Neural crest cell (in vitro differentiated cells): Measurements from ENCODE around the gene STEAP3. TPM values are rescaled to one million over a fixed set of nuclear protein-coding genes. Genes with fewer than 3 reads are reported as not detected.

Source experiments
- DNase-seq: peaks from one replicate; pipeline ENCODE4 v3.0.0; 2021; ENCODE audit warnings: low read depth, mixed read lengths, low spot score
- H3K27ac Mint-ChIP-seq: one replicate; pipeline ENCODE4 v1.8.0; 2021; ENCODE audit warnings: mild to moderate bottlenecking, mixed read lengths; ENCODE audit not compliant: unreplicated experiment
- H3K27me3 Mint-ChIP-seq: 2 replicates; pipeline ENCODE4 v1.8.0; 2021; ENCODE audit warnings: low read depth, mild to moderate bottlenecking, mixed read lengths
- H3K36me3 Mint-ChIP-seq: 2 replicates; pipeline ENCODE4 v1.8.0; 2021; ENCODE audit warnings: low read depth, mild to moderate bottlenecking, mixed read lengths
- H3K4me1 Mint-ChIP-seq: 2 replicates; pipeline ENCODE4 v1.8.0; 2021; ENCODE audit warnings: mixed read lengths
- H3K4me3 Mint-ChIP-seq: one replicate; pipeline ENCODE4 v1.8.0; 2021; ENCODE audit warnings: mild to moderate bottlenecking, mixed read lengths
- H3K9me3 Mint-ChIP-seq: 2 replicates; pipeline ENCODE4 v1.8.0; 2021; ENCODE audit warnings: mixed read lengths
- total RNA-seq: library from RNA; stranded (reverse); gene quantifications from 2 replicates; pipeline ENCODE4 v1.2.1, GENCODE V29; 2021
- TF ChIP-seq, protein P1 (sequence below): fragments of 200-600 bp; sonication (generic); conservative IDR thresholded peaks from 2 replicates; pipeline ENCODE4 v1.5.0; 2021; ENCODE audit warnings: antibody characterized with exemption, mild to moderate bottlenecking

Gene STEAP3
- total RNA-seq, 1 donor from 2014 or later, result 0.77 TPM

DNA sequence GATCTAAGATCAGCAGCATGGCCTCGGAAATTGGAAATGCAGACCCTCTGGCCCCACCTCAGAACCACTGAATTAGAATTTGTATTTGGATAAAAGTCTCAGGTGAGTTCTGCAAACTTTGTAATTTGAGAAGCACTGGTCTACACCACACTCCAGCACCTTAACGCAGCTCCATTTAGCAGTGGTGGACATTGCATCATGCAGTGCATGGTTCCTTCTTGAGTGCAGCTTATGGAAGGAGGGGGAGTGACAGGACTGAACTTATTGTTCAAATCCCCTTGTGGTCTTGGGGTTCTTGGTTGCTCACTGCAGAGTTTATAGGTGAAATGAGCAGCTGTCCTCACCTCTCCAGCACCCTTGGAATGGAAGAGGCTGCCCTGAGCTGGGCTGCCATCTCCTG is 17.4 kb upstream of the STEAP3 start:
- no peaks in the 10 kb centered on the region for H3K4me1 Mint-ChIP-seq
- TF ChIP-seq, protein P1, sequence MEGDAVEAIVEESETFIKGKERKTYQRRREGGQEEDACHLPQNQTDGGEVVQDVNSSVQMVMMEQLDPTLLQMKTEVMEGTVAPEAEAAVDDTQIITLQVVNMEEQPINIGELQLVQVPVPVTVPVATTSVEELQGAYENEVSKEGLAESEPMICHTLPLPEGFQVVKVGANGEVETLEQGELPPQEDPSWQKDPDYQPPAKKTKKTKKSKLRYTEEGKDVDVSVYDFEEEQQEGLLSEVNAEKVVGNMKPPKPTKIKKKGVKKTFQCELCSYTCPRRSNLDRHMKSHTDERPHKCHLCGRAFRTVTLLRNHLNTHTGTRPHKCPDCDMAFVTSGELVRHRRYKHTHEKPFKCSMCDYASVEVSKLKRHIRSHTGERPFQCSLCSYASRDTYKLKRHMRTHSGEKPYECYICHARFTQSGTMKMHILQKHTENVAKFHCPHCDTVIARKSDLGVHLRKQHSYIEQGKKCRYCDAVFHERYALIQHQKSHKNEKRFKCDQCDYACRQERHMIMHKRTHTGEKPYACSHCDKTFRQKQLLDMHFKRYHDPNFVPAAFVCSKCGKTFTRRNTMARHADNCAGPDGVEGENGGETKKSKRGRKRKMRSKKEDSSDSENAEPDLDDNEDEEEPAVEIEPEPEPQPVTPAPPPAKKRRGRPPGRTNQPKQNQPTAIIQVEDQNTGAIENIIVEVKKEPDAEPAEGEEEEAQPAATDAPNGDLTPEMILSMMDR, result no peak
- DNase-seq, result no peak
- no peaks in the 10 kb centered on the region for H3K36me3 Mint-ChIP-seq
- H3K27me3 Mint-ChIP-seq, result peaks cover 13% of the 10 kb centered on the region
- no peaks in the 10 kb centered on the region for H3K9me3 Mint-ChIP-seq
- H3K4me3 Mint-ChIP-seq, result no peak overlapping the region
- H3K27ac Mint-ChIP-seq, result no peak overlapping the region

DNA sequence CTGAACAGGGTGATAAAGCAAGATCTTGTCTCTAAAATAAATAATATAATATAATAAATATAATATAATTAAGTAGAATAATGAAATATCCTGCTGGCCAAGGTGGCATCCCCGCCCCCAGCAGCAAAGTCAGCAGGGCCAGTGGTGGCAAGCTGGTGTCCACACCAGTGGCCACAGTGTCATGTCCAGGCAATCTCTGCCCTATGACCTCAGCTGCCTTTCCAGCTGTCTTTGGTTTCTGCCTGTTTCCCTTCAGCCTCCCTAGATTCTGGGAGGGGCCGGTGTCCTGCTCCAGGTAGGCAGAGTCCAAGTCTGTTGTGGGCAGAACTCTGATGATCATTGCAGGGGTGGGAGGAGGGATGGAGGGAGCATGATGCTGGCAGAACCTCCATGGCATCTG is 16.2 kb upstream of the STEAP3 start:
- Mint-ChIP-seq H3K27ac (no peak overlapping the region), H3K27me3 (peaks cover 22% of the 10 kb centered on the region), H3K4me3 (no peak overlapping the region), H3K4me1 (no peaks in the 10 kb centered on the region), H3K36me3 (no peaks in the 10 kb centered on the region), H3K9me3 (no peaks in the 10 kb centered on the region)
- no peak for DNase-seq
- TF ChIP-seq, protein P1, result no peak

DNA sequence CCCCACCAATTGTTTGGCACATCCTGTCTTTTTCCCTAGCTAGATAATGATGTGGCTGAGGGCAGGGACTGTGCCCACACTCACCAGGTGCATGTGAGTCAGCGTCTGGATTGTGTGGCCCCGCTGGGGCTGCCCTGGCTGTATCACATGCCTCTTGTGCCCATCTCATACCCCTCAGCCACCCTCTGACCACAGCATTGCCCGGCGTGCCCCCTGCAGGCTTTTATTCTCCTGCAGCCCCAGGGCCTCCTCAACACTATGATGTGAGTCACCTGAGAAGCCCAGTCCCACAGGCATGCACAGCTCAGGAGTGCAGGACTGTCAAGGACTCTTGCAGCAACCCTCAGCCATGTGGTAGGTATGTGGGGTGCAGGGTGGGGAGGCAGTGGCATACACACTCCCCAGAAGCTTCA is 14.8 kb upstream of the STEAP3 start:
- H3K27me3 Mint-ChIP-seq, result peaks cover 22% of the 10 kb centered on the region
- no peak overlapping the region for H3K27ac Mint-ChIP-seq
- H3K36me3 Mint-ChIP-seq, result no peaks in the 10 kb centered on the region
- TF ChIP-seq, protein P1, result no peak
- no peak overlapping the region for H3K4me3 Mint-ChIP-seq
- no peaks in the 10 kb centered on the region for H3K9me3 Mint-ChIP-seq
- H3K4me1 Mint-ChIP-seq, result no peaks in the 10 kb centered on the region
- no peak for DNase-seq

DNA sequence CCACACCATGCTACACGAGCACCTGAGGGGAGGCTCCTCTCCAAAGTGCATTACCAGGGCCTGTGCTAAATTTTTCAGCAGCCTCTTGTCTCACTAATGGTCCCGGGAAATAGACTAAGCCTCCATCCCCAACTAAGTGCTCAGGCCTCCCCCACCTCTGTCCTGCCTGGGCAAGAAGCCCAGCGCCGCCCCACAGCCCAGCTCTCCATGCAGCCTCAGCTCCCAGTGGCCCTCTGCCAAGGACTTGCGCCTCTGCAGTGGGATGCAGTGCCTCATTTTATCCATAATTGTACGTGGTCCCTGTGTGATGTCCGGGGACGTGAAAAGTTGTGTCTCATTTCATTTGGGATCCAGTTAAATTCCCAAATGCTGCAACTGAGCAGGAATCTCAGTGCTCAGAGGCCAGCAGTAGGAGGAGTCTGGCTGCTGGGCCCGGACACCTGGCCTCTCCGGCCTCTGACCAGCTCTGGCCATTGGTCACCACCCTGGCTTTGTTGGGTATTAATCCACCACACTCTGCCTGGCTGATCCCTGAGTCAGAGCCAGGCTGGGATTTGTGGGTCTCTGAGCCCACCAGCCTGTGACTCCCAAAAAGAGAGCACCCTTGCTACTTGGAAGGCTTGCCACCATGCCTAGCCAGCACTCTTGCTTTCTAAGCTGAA is 11.4 kb upstream of the STEAP3 start:
- no peaks in the 10 kb centered on the region for H3K9me3 Mint-ChIP-seq
- no peak overlapping the region for H3K4me3 Mint-ChIP-seq
- H3K36me3 Mint-ChIP-seq, result no peaks in the 10 kb centered on the region
- TF ChIP-seq, protein P1, result no peak
- H3K27me3 Mint-ChIP-seq, result peaks cover 22% of the 10 kb centered on the region
- no peak for DNase-seq
- no peak overlapping the region for H3K27ac Mint-ChIP-seq
- no peaks in the 10 kb centered on the region for H3K4me1 Mint-ChIP-seq

DNA sequence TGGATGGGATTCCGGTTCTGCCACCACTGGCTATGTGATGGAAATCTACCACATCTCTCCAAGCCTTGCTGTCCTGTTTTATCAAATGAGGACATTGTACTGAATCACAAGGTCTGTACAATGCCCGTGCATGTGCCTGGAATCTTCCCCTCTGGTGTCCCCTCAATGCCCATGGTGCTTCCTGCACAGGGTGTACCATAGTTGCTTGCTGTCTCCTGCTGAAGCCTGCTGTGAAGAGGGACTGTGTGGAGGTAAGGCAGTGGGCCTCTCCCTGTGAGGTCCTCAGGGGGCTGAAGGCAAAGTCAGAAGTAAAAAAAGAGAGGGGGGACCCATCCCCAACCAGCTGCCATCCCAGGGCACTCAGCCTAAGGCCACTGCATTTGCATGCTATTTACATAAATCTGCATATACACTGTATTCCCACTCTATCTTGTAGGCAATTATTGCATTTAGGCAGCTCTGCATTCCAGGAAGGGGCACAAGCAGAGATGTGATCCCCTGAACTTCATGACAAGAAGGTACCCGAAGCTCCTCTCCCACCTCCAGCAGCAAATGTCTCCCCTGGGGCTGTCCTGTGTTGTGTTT is 9.1 kb upstream of the STEAP3 start:
- Mint-ChIP-seq H3K27ac (no peak overlapping the region), H3K9me3 (no peaks in the 10 kb centered on the region)

More for the DNA sequence above, 9.1 kb upstream of the STEAP3 start:
- Mint-ChIP-seq H3K36me3 (no peaks in the 10 kb centered on the region), H3K4me1 (no peaks in the 10 kb centered on the region), H3K27me3 (peaks cover 20% of the 10 kb centered on the region), H3K4me3 (no peak overlapping the region)
- no peak for DNase-seq
- TF ChIP-seq, protein P1, result no peak
